IMR-90 (cell line): ENCODE measurements around the gene DLAT. TPM values are rescaled to one million over a fixed set of nuclear protein-coding genes. Genes with fewer than 3 reads are reported as not detected.

Experiments
- ATAC-seq: fragments of 200-7000 bp; cut with Tn5 transposase; 2 replicates; pipeline ENCODE4 v1.9.1; 2020; ENCODE audit warnings: low read depth, mild to moderate bottlenecking, moderate library complexity
- BruUV-seq: library from RNA; stranded (reverse); fragments of 400-500 nt; replicated peaks from 2 replicates; lab custom pipeline; 2021; lab: Mats Ljungman, UMichigan
- CTCF ChIA-PET: fragments of 300-600 bp; formaldehyde crosslinking; extraction: SDS; loops from one replicate; lab custom pipeline; 2021; ENCODE audit warnings: antibody characterized with exemption; lab: Yijun Ruan, JAX
- POLR2A ChIA-PET: fragments of 300-600 bp; sonication (Branson Sonifier 250); formaldehyde crosslinking; loops from one replicate; lab custom pipeline; 2022; ENCODE audit warnings: antibody characterized with exemption; ENCODE audit not compliant: unreplicated experiment; lab: Charles Lee
- DNase-seq: peaks from one replicate; pipeline ENCODE4 v3.0.0; 2013
- H2AFZ ChIP-seq: replicated peaks from 2 replicates; pipeline ENCODE3; 2013; ENCODE audit warnings: low read length, mild to moderate bottlenecking; ENCODE audit not compliant: poor library complexity
- H2AK5ac ChIP-seq: 2 replicates; pipeline ENCODE4 v1.6.1; 2013; ENCODE audit warnings: low read depth, low read length, inconsistent platforms
- H2AK9ac ChIP-seq: replicated peaks from 2 replicates; pipeline ENCODE3; 2013; ENCODE audit warnings: mild to moderate bottlenecking, low read depth, low read length, moderate library complexity; ENCODE audit not compliant: poor library complexity
- H2BK120ac ChIP-seq: 2 replicates; pipeline ENCODE4 v1.6.1; 2013; ENCODE audit warnings: low read depth, low read length, inconsistent platforms
- H2BK15ac ChIP-seq: 3 replicates; pipeline ENCODE4 v1.6.1; 2013; ENCODE audit warnings: low read depth, low read length, inconsistent platforms
- H2BK20ac ChIP-seq: 2 replicates; pipeline ENCODE4 v1.6.1; 2013; ENCODE audit warnings: low read depth, mild to moderate bottlenecking, inconsistent platforms, low read length, moderate library complexity
- H2BK5ac ChIP-seq: 2 replicates; pipeline ENCODE4 v1.6.1; 2013; ENCODE audit warnings: mild to moderate bottlenecking, low read depth, low read length, inconsistent platforms; ENCODE audit not compliant: poor library complexity, severe bottlenecking
- H3K14ac ChIP-seq: replicated peaks from 2 replicates; pipeline ENCODE4 v1.6.1; 2013; ENCODE audit warnings: low read depth, low read length, inconsistent platforms
- H3K18ac ChIP-seq: 2 replicates; pipeline ENCODE4 v1.6.1; 2013; ENCODE audit warnings: low read depth, low read length, control low read depth
- H3K23ac ChIP-seq: 2 replicates; pipeline ENCODE4 v1.6.1; 2013; ENCODE audit warnings: low read depth, low read length, inconsistent platforms
- H3K27ac ChIP-seq: 2 replicates; pipeline ENCODE4 v1.5.1; 2013; ENCODE audit warnings: mild to moderate bottlenecking, control low read depth, low read length; ENCODE audit not compliant: insufficient read depth
- H3K27me3 ChIP-seq: 2 replicates; pipeline ENCODE4 v1.6.1; 2013; ENCODE audit warnings: low read length; ENCODE audit not compliant: control insufficient read depth, insufficient read depth
- H3K36me3 ChIP-seq: 2 replicates; pipeline ENCODE4 v1.6.1; 2013; ENCODE audit warnings: low read length, mixed read lengths; ENCODE audit not compliant: control insufficient read depth, insufficient read depth
- H3K4ac ChIP-seq: 2 replicates; pipeline ENCODE4 v1.6.1; 2013; ENCODE audit warnings: low read depth, low read length, inconsistent platforms
- H3K4me1 ChIP-seq: 2 replicates; pipeline ENCODE4 v1.6.1; 2013; ENCODE audit warnings: low read length, mixed read lengths; ENCODE audit not compliant: control insufficient read depth, insufficient read depth
- H3K4me2 ChIP-seq: 2 replicates; pipeline ENCODE4 v1.6.1; 2013; ENCODE audit warnings: low read depth, mild to moderate bottlenecking, control low read depth, low read length, moderate library complexity
- H3K4me3 ChIP-seq: 2 replicates; pipeline ENCODE4 v1.5.1; 2013; ENCODE audit warnings: low read depth, mild to moderate bottlenecking, control low read depth, low read length, moderate library complexity; ENCODE audit not compliant: insufficient read depth
- H3K56ac ChIP-seq: 2 replicates; pipeline ENCODE4 v1.6.1; 2013; ENCODE audit warnings: low read length, inconsistent platforms; ENCODE audit not compliant: insufficient read depth; ENCODE audit errors: extremely low read depth
- H3K79me1 ChIP-seq, 2 experiments: 2 replicates each; pipeline ENCODE4 v1.6.1; 2013; ENCODE audit warnings: low read length in 2 of 2, inconsistent platforms in 1 of 2, low read depth in 1 of 2
- H3K9ac ChIP-seq: 2 replicates; pipeline ENCODE4 v1.6.1; 2013; ENCODE audit warnings: low read depth, low read length, control low read depth
- H3K9me1 ChIP-seq: 2 replicates; pipeline ENCODE4 v1.6.1; 2013; ENCODE audit warnings: low read length, inconsistent platforms; ENCODE audit not compliant: insufficient read depth
- H3K9me3 ChIP-seq: 2 replicates; pipeline ENCODE4 v1.6.1; 2013; ENCODE audit warnings: low read length; ENCODE audit not compliant: control insufficient read depth, insufficient read depth
- H4K20me1 ChIP-seq: 2 replicates; pipeline ENCODE4 v1.6.1; 2013; ENCODE audit warnings: low read length, inconsistent platforms; ENCODE audit not compliant: insufficient read depth
- H4K5ac ChIP-seq: 2 replicates; pipeline ENCODE4 v1.6.1; 2013; ENCODE audit warnings: mild to moderate bottlenecking, low read depth, low read length, control low read depth
- H4K8ac ChIP-seq, 2 experiments: 2 replicates each; pipeline ENCODE4 v1.6.1; 2013; ENCODE audit warnings: low read depth in 2 of 2, low read length in 2 of 2, control low read depth in 1 of 2, inconsistent platforms in 1 of 2
- H4K91ac ChIP-seq: 2 replicates; pipeline ENCODE4 v1.6.1; 2013; ENCODE audit warnings: low read depth, low read length, inconsistent platforms; ENCODE audit not compliant: insufficient read depth
- BHLHE40 ChIP-seq: fragments of 150-350 bp; IDR thresholded peaks from 2 replicates; pipeline ENCODE4 v1.6.1; 2016; ENCODE audit warnings: mild to moderate bottlenecking, low read depth, low read length
- CHD1 ChIP-seq: IDR thresholded peaks from 2 replicates; pipeline ENCODE4 v1.6.1; 2012; ENCODE audit warnings: low read depth, low read length, improper control_type of control experiment
- FOS ChIP-seq: fragments of 150-350 bp; IDR thresholded peaks from 2 replicates; pipeline ENCODE4 v1.6.1; 2016; ENCODE audit warnings: low read depth, low read length
- MAFK ChIP-seq: IDR thresholded peaks from 2 replicates; pipeline ENCODE4 v1.6.1; 2012; ENCODE audit warnings: low read depth, low read length, improper control_type of control experiment
- MXI1 ChIP-seq: IDR thresholded peaks from 2 replicates; pipeline ENCODE4 v1.6.1; 2012; ENCODE audit warnings: low read depth, mild to moderate bottlenecking, low read length, moderate library complexity, borderline replicate concordance
- RAD21 ChIP-seq: IDR thresholded peaks from 2 replicates; pipeline ENCODE4 v1.6.1; 2012; ENCODE audit warnings: low read length, improper control_type of control experiment
- RCOR1 ChIP-seq: IDR thresholded peaks from 2 replicates; pipeline ENCODE4 v1.6.1; 2012; ENCODE audit warnings: mild to moderate bottlenecking, low read length, improper control_type of control experiment; ENCODE audit not compliant: insufficient replicate concordance
- USF2 ChIP-seq: fragments of 150-350 bp; IDR thresholded peaks from 2 replicates; pipeline ENCODE4 v1.6.1; 2017; ENCODE audit warnings: mild to moderate bottlenecking, antibody characterized with exemption, low read length, low read depth
- WGBS, 2 experiments: methylation state at CpG; one replicate each; pipeline versions ENCODE4 v1.1.5 to v1.1.7; 2013; ENCODE audit warnings: missing lambda C conversion rate in 2 of 2; ENCODE audit not compliant: insufficient read length in 1 of 2; ENCODE audit errors: extremely low coverage in 2 of 2; 5-methylcytosine and 5-hydroxymethylcytosine counted together
- dilution Hi-C: fragments of 300-500 bp; cut with HindIII; formaldehyde crosslinking; loops from one replicate; pipeline ENCODE4 v1.14.3; 2018; ENCODE audit warnings: low sequenced_read_pairs; ENCODE audit not compliant: unreplicated experiment
- in situ Hi-C: fragments of 300-500 bp; cut with MboI; formaldehyde crosslinking; loops from 3 replicates; pipeline ENCODE4 v1.14.3; 2019; ENCODE audit warnings: low sequenced_read_pairs, inconsistent platforms, mixed read lengths
- intact Hi-C: fragments of 100-400 bp; cut with micrococcal nuclease; formaldehyde crosslinking; loops from 2 replicates; pipeline ENCODE4 v1.10.0; 2022
- polyA plus RNA-seq, 3 experiments: library from polyadenylated mRNA; depleted of rRNA; stranded (reverse); fragments of >200 nt; gene quantifications; 2 replicates each; pipeline ENCODE4 v1.2.3, GENCODE V29; 2012; ENCODE audit warnings: low replicate concordance in 1 of 3
- total RNA-seq: library from RNA; depleted of rRNA; stranded (reverse); fragments of >200 nt; gene quantifications from 2 replicates; pipeline ENCODE4 v1.2.3, GENCODE V29; 2012
- TF ChIP-seq, protein P1 (sequence below): fragments of 150-350 bp; IDR thresholded peaks from 2 replicates; pipeline ENCODE4 v1.6.1; 2016; ENCODE audit warnings: low read depth, mild to moderate bottlenecking, low read length, moderate library complexity, borderline replicate concordance

The DLAT gene
- total and polyA plus RNA-seq, 2 of the 4 experiments (the other 2 are of a cell fraction), result 15.5 to 27.2 TPM

DNA sequence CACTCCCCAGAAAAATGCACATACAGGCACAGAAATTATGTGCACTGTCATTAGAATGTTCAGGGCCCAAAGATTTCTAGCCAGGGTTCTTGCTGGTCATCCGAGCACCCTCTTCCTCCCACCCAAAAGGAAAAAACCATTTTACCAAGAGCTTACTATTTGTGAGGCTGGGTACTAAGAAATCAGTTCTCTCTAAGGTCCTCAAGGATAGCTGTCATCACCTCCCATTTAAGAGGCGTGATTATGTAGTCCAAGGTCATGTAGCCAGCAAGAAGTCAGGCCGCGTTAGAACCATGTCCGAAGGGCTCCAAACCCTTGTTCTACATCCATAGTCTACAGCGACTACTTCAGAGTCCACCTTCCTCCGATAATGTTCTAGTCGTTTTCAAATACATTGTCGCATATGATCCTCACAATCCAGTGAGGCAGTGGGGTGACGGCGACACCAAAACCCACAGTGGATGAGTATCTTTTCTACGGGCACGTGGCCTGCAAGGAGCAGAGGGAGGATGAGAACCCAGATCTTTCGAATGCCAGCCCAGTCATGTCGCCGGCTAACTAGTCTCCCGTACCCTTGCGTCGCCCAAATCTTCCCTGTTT lies 60.7 kb downstream of the DLAT start:
- Histone ChIP-seq H3K4me1 (peaks cover 2% of the 10 kb centered on the region; the same call in 1 of the 2 replicates), H3K9me3 (no peaks in the 10 kb centered on the region), H3K4ac (peak overlapping the region; percentile 88), H3K4me2 (peak overlapping the region; percentile 92), H2BK20ac (no peak overlapping the region), H3K14ac (peak overlapping the region; percentile 95), H2BK120ac (peak overlapping the region; percentile 52), H3K27me3 (no peaks in the 10 kb centered on the region), H2AK9ac (peak overlapping the region; percentile 98), H2BK5ac (peak overlapping the region; percentile 81), H3K9me1 (peaks cover 5% of the 10 kb centered on the region), H2BK15ac (peak overlapping the region; percentile 5; the same call in 1 of the 3 replicates), H3K18ac (peak overlapping the region; percentile 23), H3K79me1 (peaks cover 36 to 58% of the 10 kb centered on the region in 2 experiments), H4K91ac (peak overlapping the region; percentile 82), H4K20me1 (0 out of 2 replicates have a peak, but pooled peaks cover 6% of the 10 kb centered on the region), H4K8ac (peak overlapping the region; percentile 78 to 97), H2AFZ (peak overlapping the region; percentile 94), H3K4me3 (peak overlapping the region; percentile 78), H3K56ac (peak overlapping the region; percentile 80), H2AK5ac (peak overlapping the region; percentile 92), H3K23ac (peak overlapping the region; percentile 92), H4K5ac (peak overlapping the region; percentile 66), H3K9ac (peak overlapping the region; percentile 92), H3K36me3 (peaks cover 22% of the 10 kb centered on the region), H3K27ac (peak overlapping the region; percentile 84)
- DNase-seq (peak; percentile 17), ATAC-seq (peak; percentile 56)
- in situ Hi-C loops (no loop called here), dilution Hi-C loops (no loop called here), intact Hi-C loops (loop anchor here (1.0 kb wide), 3 partner anchors 89 to 207 kb away; partner anchors contain the start of genes BCO2, CFAP68 and FDXACB1)
- 3% methylated on average over 6 of the region's 19 CpGs; no CpG with 5 or more reads in 1 of the 2 experiments for WGBS, 2 experiments
- ChIA-PET CTCF (interaction anchor here (1.0 kb wide), 1 partner anchor 28 kb away, joined by 3 read pairs; no protein-coding TSS in a partner anchor), POLR2A (interaction anchor here (0.5 kb wide), 1 partner anchor 23 kb away, joined by 3 read pairs; no protein-coding TSS in a partner anchor)
- BruUV-seq, result TSS peak; percentile 62
- TF ChIP-seq FOS, result no peak
- peak; percentile 81 for TF ChIP-seq USF2
- no peak for TF ChIP-seq CHD1
- TF ChIP-seq RCOR1, result no peak
- TF ChIP-seq MXI1, result peak; percentile 87
- no peak for TF ChIP-seq BHLHE40
- no peak for TF ChIP-seq RAD21
- TF ChIP-seq, protein P1, sequence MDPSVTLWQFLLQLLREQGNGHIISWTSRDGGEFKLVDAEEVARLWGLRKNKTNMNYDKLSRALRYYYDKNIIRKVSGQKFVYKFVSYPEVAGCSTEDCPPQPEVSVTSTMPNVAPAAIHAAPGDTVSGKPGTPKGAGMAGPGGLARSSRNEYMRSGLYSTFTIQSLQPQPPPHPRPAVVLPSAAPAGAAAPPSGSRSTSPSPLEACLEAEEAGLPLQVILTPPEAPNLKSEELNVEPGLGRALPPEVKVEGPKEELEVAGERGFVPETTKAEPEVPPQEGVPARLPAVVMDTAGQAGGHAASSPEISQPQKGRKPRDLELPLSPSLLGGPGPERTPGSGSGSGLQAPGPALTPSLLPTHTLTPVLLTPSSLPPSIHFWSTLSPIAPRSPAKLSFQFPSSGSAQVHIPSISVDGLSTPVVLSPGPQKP, result no peak
- no peak for TF ChIP-seq MAFK
